OCI-LY7 (cell line): ENCODE results near the gene ACAA2. TPM values are rescaled to one million over a fixed set of nuclear protein-coding genes. Genes with fewer than 3 reads are reported as not detected.
A peak's percentile ranks its signal among the peaks of the same experiment; 100 is the strongest.

Experiments used
- BruUV-seq: library from RNA; stranded (reverse); fragments of 400-500 nt; replicated peaks from 2 replicates; lab custom pipeline; 2021; lab: Mats Ljungman, UMichigan
- CTCF ChIA-PET: fragments of 300-600 bp; sonication (Branson Sonifier 250); formaldehyde crosslinking; loops from one replicate; lab custom pipeline; 2022; ENCODE audit warnings: antibody characterized with exemption; ENCODE audit not compliant: unreplicated experiment; lab: Charles Lee
- POLR2A ChIA-PET: fragments of 300-600 bp; sonication (Branson Sonifier 250); formaldehyde crosslinking; loops from one replicate; lab custom pipeline; 2022; ENCODE audit warnings: antibody characterized with exemption; lab: Charles Lee
- DNase-seq: peaks from one replicate; pipeline ENCODE4 v3.0.0-alpha.2; 2015; ENCODE audit warnings: low spot score
- H2AFZ ChIP-seq: fragments of 200-600 bp; sonication (generic), shearing (Covaris generic); 2 replicates; pipeline ENCODE4 v1.6.1; 2014; ENCODE audit warnings: mild to moderate bottlenecking, antibody characterized with exemption, low read length, moderate library complexity
- H3K27ac ChIP-seq: fragments of 200-600 bp; sonication (generic); 2 replicates; pipeline ENCODE4 v1.5.1; 2014; ENCODE audit warnings: mixed run types, low read depth, mild to moderate bottlenecking, moderate library complexity, low read length, inconsistent platforms; ENCODE audit not compliant: poor library complexity, severe bottlenecking
- H3K36me3 ChIP-seq: fragments of 200-600 bp; sonication (generic); 2 replicates; pipeline ENCODE4 v1.6.1; 2014; ENCODE audit warnings: mild to moderate bottlenecking, antibody characterized with exemption, low read length, moderate library complexity, mixed read lengths; ENCODE audit not compliant: insufficient read depth
- H3K4me1 ChIP-seq: fragments of 200-600 bp; sonication (generic); 2 replicates; pipeline ENCODE4 v1.5.1; 2014; ENCODE audit warnings: mild to moderate bottlenecking, low read length; ENCODE audit not compliant: insufficient read depth, poor library complexity, severe bottlenecking
- H3K4me2 ChIP-seq: fragments of 200-600 bp; sonication (generic); 2 replicates; pipeline ENCODE4 v1.6.1; 2014; ENCODE audit warnings: mild to moderate bottlenecking, low read length
- H3K4me3 ChIP-seq: fragments of 200-600 bp; sonication (generic); 2 replicates; pipeline ENCODE4 v1.5.1; 2014; ENCODE audit warnings: mild to moderate bottlenecking, low read depth, low read length; ENCODE audit not compliant: poor library complexity, severe bottlenecking
- H3K79me2 ChIP-seq: fragments of 200-600 bp; sonication (generic); 2 replicates; pipeline ENCODE4 v1.6.1; 2016; ENCODE audit warnings: low read depth, mild to moderate bottlenecking, low read length, moderate library complexity, mixed read lengths; ENCODE audit not compliant: insufficient read depth
- H3K9me2 ChIP-seq: fragments of 200-600 bp; sonication (generic); 2 replicates; pipeline ENCODE4 v1.6.1; 2016; ENCODE audit warnings: mild to moderate bottlenecking, low read length, mixed read lengths; ENCODE audit not compliant: insufficient read depth
- H3K9me3 ChIP-seq: fragments of 200-600 bp; sonication (generic); 2 replicates; pipeline ENCODE4 v1.6.1; 2014; ENCODE audit warnings: mild to moderate bottlenecking, mixed run types, low read length, mixed read lengths
- H4K20me1 ChIP-seq: fragments of 200-600 bp; sonication (generic); 2 replicates; pipeline ENCODE4 v1.6.1; 2014; ENCODE audit warnings: mild to moderate bottlenecking, antibody characterized with exemption, low read length, moderate library complexity, mixed read lengths; ENCODE audit not compliant: insufficient read depth
- CTCF ChIP-seq: fragments of 200-600 bp; sonication (generic); conservative IDR thresholded peaks from 2 replicates; pipeline ENCODE4 v1.5.1; 2014; ENCODE audit warnings: mild to moderate bottlenecking, antibody characterized with exemption, low read length, moderate library complexity, mixed read lengths
- EZH2phosphoT487 ChIP-seq: fragments of 200-600 bp; sonication (generic); IDR thresholded peaks from 2 replicates; pipeline ENCODE4 v1.6.1; 2018; ENCODE audit warnings: low read depth, borderline replicate concordance, mild to moderate bottlenecking, mixed run types, antibody characterized with exemption, low read length, moderate library complexity, mixed read lengths
- intact Hi-C: fragments of 100-400 bp; cut with micrococcal nuclease; formaldehyde crosslinking; loops from one replicate; pipeline ENCODE4 v1.10.0; 2022; ENCODE audit not compliant: unreplicated experiment
- total RNA-seq, 2 experiments: library from RNA; depleted of rRNA in 1 of 2; stranded (reverse); fragments of >200 nt in 1 of 2; shearing (Covaris generic) in 1 of 2; gene quantifications; 2 replicates each; pipeline ENCODE4 v1.2.3, GENCODE V29; 2014 to 2022

Gene ACAA2
- total RNA-seq, 2 experiments from 2014 or later = 30.8 to 54.4 TPM

- H4K20me1 ChIP-seq = no peaks in the 10 kb centered on the region
- H3K36me3 ChIP-seq = no peaks in the 10 kb centered on the region
- ChIA-PET CTCF (no interaction called here), POLR2A (no interaction called here)
- no peak overlapping the region for H3K27ac ChIP-seq
- TF ChIP-seq EZH2phosphoT487 = no peak
- peak; percentile 81 for TF ChIP-seq CTCF
- no peak overlapping the region for H3K4me3 ChIP-seq
- no peaks in the 10 kb centered on the region for H3K9me2 ChIP-seq
- no peaks in the 10 kb centered on the region for H3K4me1 ChIP-seq
- DNase-seq = peak; percentile 37
- intact Hi-C loops = loop anchor here (1.0 to 2.0 kb wide), 2 partner anchors 300 to 348 kb away; no protein-coding TSS in a partner anchor
- H3K4me2 ChIP-seq = no peak overlapping the region
- no peaks in the 10 kb centered on the region for H3K79me2 ChIP-seq
- no TSS peak for BruUV-seq
- H3K9me3 ChIP-seq = no peaks in the 10 kb centered on the region
- no peak overlapping the region for H2AFZ ChIP-seq
Observed at GRCh38 chr18:49858309-49859020, 45.1 kb upstream of the ACAA2 start.

- Histone ChIP-seq H3K27ac (no peak overlapping the region), H3K4me1 (no peaks in the 10 kb centered on the region), H3K79me2 (no peaks in the 10 kb centered on the region), H4K20me1 (no peaks in the 10 kb centered on the region), H3K9me2 (no peaks in the 10 kb centered on the region), H3K4me2 (no peak overlapping the region), H3K36me3 (no peaks in the 10 kb centered on the region), H2AFZ (no peak overlapping the region), H3K4me3 (no peak overlapping the region), H3K9me3 (no peaks in the 10 kb centered on the region)
- ChIA-PET POLR2A (interaction anchor here (1.1 kb wide), 1 partner anchor 13 kb away, joined by 3 read pairs; no protein-coding TSS in a partner anchor), CTCF (no interaction called here)
- no TSS peak for BruUV-seq
- TF ChIP-seq CTCF = no peak
- TF ChIP-seq EZH2phosphoT487 = no peak
- no peak for DNase-seq
- intact Hi-C loops = loop anchor here (1.0 to 2.0 kb wide), 2 partner anchors 299 to 347 kb away; no protein-coding TSS in a partner anchor
Observed at GRCh38 chr18:49857708-49858107, 44.4 kb upstream of the ACAA2 start.

- ChIA-PET POLR2A (interaction anchor here (0.7 to 1.1 kb wide), 2 partner anchors 11 to 20 kb away, joined by 3 read pairs; no protein-coding TSS in a partner anchor), CTCF (no interaction called here)
- no peak for DNase-seq
- Histone ChIP-seq H3K4me1 (no peaks in the 10 kb centered on the region), H3K79me2 (no peaks in the 10 kb centered on the region), H3K4me2 (no peak overlapping the region), H3K9me2 (no peaks in the 10 kb centered on the region), H3K9me3 (no peaks in the 10 kb centered on the region), H2AFZ (no peak overlapping the region), H3K4me3 (no peak overlapping the region), H3K27ac (no peak overlapping the region), H4K20me1 (no peaks in the 10 kb centered on the region), H3K36me3 (no peaks in the 10 kb centered on the region)
- BruUV-seq = no TSS peak
- intact Hi-C loops = no loop called here
- TF ChIP-seq EZH2phosphoT487 = no peak
Observed at GRCh38 chr18:49856496-49856895, 43.2 kb upstream of the ACAA2 start.
